Endothelial cell of umbilical vein (primary cell): Measurements from ENCODE around the gene SLC10A2. TPM values are rescaled to one million over a fixed set of nuclear protein-coding genes. Genes with fewer than 3 reads are reported as not detected.

Experiments
- BruUV-seq: library from RNA; stranded (reverse); fragments of 400-500 nt; replicated peaks from 2 replicates; lab custom pipeline; 2021; lab: Mats Ljungman, UMichigan
- CTCF ChIA-PET: fragments of 300-600, 350-600 bp; sonication (Branson Sonifier 250); formaldehyde crosslinking; loops from one replicate; lab custom pipeline; 2021; ENCODE audit warnings: antibody characterized with exemption, inconsistent platforms; lab: Charles Lee
- POLR2A ChIA-PET: fragments of 300-600, 350-600 bp; sonication (Branson Sonifier 250); formaldehyde crosslinking; loops from one replicate; lab custom pipeline; 2021; ENCODE audit warnings: antibody characterized with exemption, inconsistent platforms; lab: Charles Lee
- DNase-seq: peaks from one replicate; pipeline ENCODE4 v3.0.0-alpha.2; 2011; ENCODE audit warnings: low read depth, low spot score
- FAIRE-seq: peaks from 2 replicates; lab custom pipeline; 2011; peaks lifted over from hg19 to GRCh38; lab: Jason Lieb, UNC
- H2AFZ ChIP-seq: 2 replicates; pipeline ENCODE4 v1.6.0; 2012; ENCODE audit warnings: low read depth, low read length, control low read depth, inconsistent platforms
- H3K27ac ChIP-seq: 2 replicates; pipeline ENCODE4 v1.5.1; 2011; ENCODE audit warnings: low read depth, mild to moderate bottlenecking, control low read depth, low read length, moderate library complexity; ENCODE audit not compliant: insufficient read depth
- H3K27me3 ChIP-seq, 2 experiments: 2 replicates each; pipeline versions ENCODE4 v1.6.0 to v1.6.1; 2011; ENCODE audit warnings: low read length in 2 of 2, mixed read lengths in 1 of 2; ENCODE audit not compliant: control insufficient read depth in 2 of 2, insufficient read depth in 2 of 2
- H3K36me3 ChIP-seq, 2 experiments: 2 replicates in 1 of 2; 3 replicates in 1 of 2; pipeline ENCODE4 v1.5.1; 2011; ENCODE audit warnings: low read length in 2 of 2, mild to moderate bottlenecking in 1 of 2, moderate library complexity in 1 of 2; ENCODE audit not compliant: control insufficient read depth in 2 of 2, insufficient read depth in 2 of 2; ENCODE audit errors: extremely low read depth in 1 of 2
- H3K4me1 ChIP-seq: 3 replicates; pipeline ENCODE4 v1.5.1; 2011; ENCODE audit warnings: mild to moderate bottlenecking, low read length; ENCODE audit not compliant: control insufficient read depth, insufficient read depth; ENCODE audit errors: extremely low read depth
- H3K4me2 ChIP-seq: 2 replicates; pipeline ENCODE4 v1.6.1; 2011; ENCODE audit warnings: low read length, control low read depth, mixed read lengths; ENCODE audit not compliant: insufficient read depth
- H3K4me3 ChIP-seq, 3 experiments: fragments of 200-600 bp in 1 of 3; sonication (generic), shearing (Covaris generic) in 1 of 3; replicated peaks in 1 of 3; 2 replicates each; pipeline ENCODE4 v1.5.1; 2011 to 2016; ENCODE audit warnings: control low read depth in 3 of 3, low read length in 3 of 3, mild to moderate bottlenecking in 2 of 3, inconsistent platforms in 1 of 3, low read depth in 1 of 3, moderate library complexity in 1 of 3; ENCODE audit not compliant: insufficient read depth in 1 of 3
- H3K79me2 ChIP-seq: 2 replicates; pipeline ENCODE4 v1.6.0; 2012; ENCODE audit warnings: low read length, inconsistent platforms; ENCODE audit not compliant: control insufficient read depth, insufficient read depth
- H3K9ac ChIP-seq: replicated peaks from 2 replicates; pipeline ENCODE3; 2011; ENCODE audit warnings: low read length, control low read depth; ENCODE audit not compliant: insufficient read depth; ENCODE audit errors: extremely low read depth
- H3K9me1 ChIP-seq: replicated peaks from 3 replicates; pipeline ENCODE4 v1.6.0; 2011; ENCODE audit warnings: mild to moderate bottlenecking, low read length; ENCODE audit not compliant: control insufficient read depth, insufficient read depth; ENCODE audit errors: extremely low read depth
- H3K9me3 ChIP-seq: replicated peaks from 2 replicates; pipeline ENCODE4 v1.5.1; 2012; ENCODE audit warnings: low read length, inconsistent platforms; ENCODE audit not compliant: control insufficient read depth, insufficient read depth
- H4K20me1 ChIP-seq: replicated peaks from 2 replicates; pipeline ENCODE3; 2011; ENCODE audit warnings: mild to moderate bottlenecking, low read length; ENCODE audit not compliant: control insufficient read depth, insufficient read depth; ENCODE audit errors: extremely low read depth
- CTCF ChIP-seq, 2 donors: IDR thresholded peaks; 1 replicate in 1 of 2; 2 replicates in 1 of 2; pipeline ENCODE4 v1.5.1; 2011; ENCODE audit warnings: low read length in 2 of 2, mild to moderate bottlenecking in 2 of 2, moderate library complexity in 2 of 2, control low read depth in 1 of 2, inconsistent platforms in 1 of 2, low read depth in 1 of 2; ENCODE audit not compliant: insufficient read depth in 1 of 2; ENCODE audit errors: extremely low read depth in 1 of 2
- EZH2 ChIP-seq: IDR thresholded peaks from 2 replicates; pipeline ENCODE4 v1.6.1; 2012; ENCODE audit warnings: borderline replicate concordance, low read depth, mild to moderate bottlenecking, moderate library complexity, low read length, inconsistent platforms; ENCODE audit not compliant: severe bottlenecking
- FOS ChIP-seq: IDR thresholded peaks from 2 replicates; pipeline ENCODE4 v1.6.1; 2011; ENCODE audit warnings: mild to moderate bottlenecking, low read length, moderate library complexity, borderline replicate concordance; ENCODE audit not compliant: insufficient read depth
- GATA2 ChIP-seq: IDR thresholded peaks from 2 replicates; pipeline ENCODE4 v1.7.0; 2011; ENCODE audit warnings: low read depth, mild to moderate bottlenecking, moderate library complexity, mixed read lengths, low read length; ENCODE audit not compliant: insufficient read length, insufficient read depth
- JUN ChIP-seq: IDR thresholded peaks from 2 replicates; pipeline ENCODE4 v1.6.1; 2011; ENCODE audit warnings: borderline replicate concordance, low read depth; ENCODE audit not compliant: insufficient read length, insufficient read depth
- MAX ChIP-seq: IDR thresholded peaks from 2 replicates; pipeline ENCODE4 v1.6.1; 2011; ENCODE audit not compliant: insufficient read depth, insufficient read length
- MYC ChIP-seq: IDR thresholded peaks from one replicate; pipeline ENCODE4 v1.6.1; 2011; ENCODE audit warnings: mild to moderate bottlenecking, low read depth, low read length
- POLR2A ChIP-seq: IDR thresholded peaks from 2 replicates; pipeline ENCODE4 v1.6.1; 2012; ENCODE audit warnings: low read depth, mild to moderate bottlenecking, control low read depth, low read length
- POLR2AphosphoS5 ChIP-seq: IDR thresholded peaks from 2 replicates; pipeline ENCODE4 v1.6.1; 2012; ENCODE audit warnings: low read depth, mild to moderate bottlenecking, control low read depth, low read length, moderate library complexity; ENCODE audit not compliant: insufficient read depth
- dilution Hi-C: fragments of 300-500 bp; cut with MboI; formaldehyde crosslinking; loops from one replicate; pipeline ENCODE4 v1.15.0; 2019; ENCODE audit warnings: low sequenced_read_pairs; ENCODE audit not compliant: extremely low pct_ligation_motif_present
- intact Hi-C: fragments of 100-400 bp; cut with micrococcal nuclease; formaldehyde crosslinking; loops from one replicate; pipeline ENCODE4 v1.10.0; 2022
- polyA plus RNA-seq, 4 experiments: library from polyadenylated mRNA; depleted of rRNA in 3 of 4; stranded (reverse) in 3 of 4; unstranded in 1 of 4; fragments of >200 nt; gene quantifications; 2 replicates each; pipeline versions ENCODE4 v1.2.1 to v1.2.3, GENCODE V29; 2011 to 2012; ENCODE audit warnings: missing spikeins in 1 of 4
- total RNA-seq: library from RNA; stranded (reverse); gene quantifications from 2 replicates; pipeline ENCODE4 v1.2.3, GENCODE V29; 2021

The SLC10A2 gene
- total and polyA plus RNA-seq, 2 donors (not counting 3 experiments of a cell fraction or from before 2014, with no cell fraction given): not detected

GRCh38 chr13:103006641-103007426, 59.4 kb downstream of the SLC10A2 start:
- no peak for TF ChIP-seq JUN
- no peak for TF ChIP-seq MAX
- TF ChIP-seq POLR2A: no peak
- no peak for TF ChIP-seq GATA2
- no peak for TF ChIP-seq CTCF (IDR thresholded peaks at IDR 0.05; ENCODE audit: extremely low read depth in 1 of 2, insufficient read depth in 1 of 2, low read depth in 1 of 2, low read length in 2 of 2)
- no peak for TF ChIP-seq FOS
- TF ChIP-seq EZH2: no peak
- no peak for TF ChIP-seq POLR2AphosphoS5
- TF ChIP-seq MYC: no peak
- no peak for DNase-seq
- H4K20me1 ChIP-seq: no peaks in the 10 kb centered on the region
- no peak overlapping the region for H3K4me2 ChIP-seq
- dilution Hi-C loops: no loop called here
- H2AFZ ChIP-seq: no peak overlapping the region
- H3K79me2 ChIP-seq: no peaks in the 10 kb centered on the region
- ChIA-PET POLR2A (no interaction called here), CTCF (no interaction called here)
- intact Hi-C loops: no loop called here
- no TSS peak for BruUV-seq
- H3K27ac ChIP-seq: no peak overlapping the region
- H3K27me3 ChIP-seq: no peaks in the 10 kb centered on the region
- no peaks in the 10 kb centered on the region for H3K9me1 ChIP-seq
- no peaks in the 10 kb centered on the region for H3K9me3 ChIP-seq
- H3K4me1 ChIP-seq: no peaks in the 10 kb centered on the region
- no peaks in the 10 kb centered on the region for H3K36me3 ChIP-seq
- FAIRE-seq: no peak
- H3K9ac ChIP-seq: no peak overlapping the region
- H3K4me3 ChIP-seq: no peak overlapping the region
